Activated T-cell treated with anti-CD3 and anti-CD28 coated beads for 48 hours (primary cell): ENCODE results near the gene ARHGAP23.
"Not testable (repeated sequence)": the region's sequence is repeated elsewhere in the genome, so short reads cannot be mapped to it uniquely, and the experiment has no call there.

Experiments
- DNase-seq: peaks from one replicate; pipeline ENCODE4 v3.0.0-alpha.2; 2020; ENCODE audit warnings: low read depth

Gene ARHGAP23

DNA sequence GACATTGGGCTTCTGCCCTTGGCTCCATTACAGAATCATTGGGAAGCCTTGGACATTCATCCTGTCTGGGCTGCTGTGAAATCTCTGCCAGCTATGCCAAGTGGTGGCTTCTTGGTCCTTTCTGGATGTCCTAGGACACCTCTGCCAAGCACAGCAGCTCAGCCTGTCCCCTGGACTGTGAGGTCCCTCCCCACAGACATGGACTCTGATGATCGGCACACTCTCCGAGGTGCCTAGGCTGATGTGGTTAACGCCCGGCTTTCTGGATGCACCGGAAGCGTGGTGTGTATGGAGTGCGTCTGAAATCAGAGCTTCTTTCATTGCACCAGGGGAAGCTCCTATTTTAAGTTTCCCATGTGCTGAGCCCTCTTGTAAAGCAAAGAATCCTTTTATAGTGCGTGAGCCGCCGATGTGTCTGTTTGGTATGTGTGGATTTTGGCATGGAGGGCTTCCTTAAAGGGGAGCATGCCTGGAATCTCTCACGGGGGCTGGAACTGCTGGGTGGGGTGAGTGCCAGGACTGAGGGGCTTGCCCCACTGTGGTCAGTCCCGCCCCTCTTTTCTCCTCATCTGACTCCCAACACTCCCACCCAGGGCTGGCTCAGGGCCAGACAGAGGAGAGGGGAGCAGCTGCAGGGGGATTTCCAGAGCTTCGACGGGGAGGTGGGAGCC, 7.0 kb upstream of the ARHGAP23 start:
- DNase-seq: no peak

- DNase-seq: no peak
Measured at GRCh38 chr17:38421871-38422827, 6.1 kb upstream of the ARHGAP23 start.

DNA sequence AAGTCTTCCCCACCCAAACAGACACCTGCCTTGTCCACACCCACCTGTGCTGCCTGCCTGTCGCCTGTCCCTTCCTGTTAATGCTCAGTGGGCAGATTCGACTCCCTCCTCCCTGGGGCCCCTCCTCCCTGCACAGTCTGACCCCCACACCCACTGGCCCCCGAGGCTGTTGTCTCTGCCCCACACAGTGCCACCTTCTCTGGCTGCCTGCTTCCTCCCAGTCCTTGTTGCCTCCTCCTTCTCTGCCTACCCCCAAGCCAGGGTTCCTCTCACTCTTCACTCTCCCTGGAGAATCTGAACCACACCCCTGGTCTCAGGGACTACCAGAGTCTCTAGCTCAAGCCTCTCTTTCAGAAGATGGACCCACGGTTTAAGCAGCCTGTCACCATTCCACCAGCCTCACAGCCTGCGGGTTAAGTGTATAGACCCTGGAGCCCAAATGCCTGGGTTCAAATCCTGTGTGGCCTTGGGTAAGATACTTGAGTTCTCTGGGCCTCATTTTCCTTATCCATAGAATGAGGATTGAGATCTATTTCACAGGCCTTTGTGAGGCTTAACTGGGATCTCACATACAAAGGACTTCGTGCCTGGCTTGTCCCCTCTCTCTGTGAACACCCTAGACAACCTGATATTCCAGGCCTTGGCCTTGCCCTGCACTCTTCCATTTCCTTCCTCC, 3.8 kb upstream of the ARHGAP23 start:
- DNase-seq: no peak

DNA sequence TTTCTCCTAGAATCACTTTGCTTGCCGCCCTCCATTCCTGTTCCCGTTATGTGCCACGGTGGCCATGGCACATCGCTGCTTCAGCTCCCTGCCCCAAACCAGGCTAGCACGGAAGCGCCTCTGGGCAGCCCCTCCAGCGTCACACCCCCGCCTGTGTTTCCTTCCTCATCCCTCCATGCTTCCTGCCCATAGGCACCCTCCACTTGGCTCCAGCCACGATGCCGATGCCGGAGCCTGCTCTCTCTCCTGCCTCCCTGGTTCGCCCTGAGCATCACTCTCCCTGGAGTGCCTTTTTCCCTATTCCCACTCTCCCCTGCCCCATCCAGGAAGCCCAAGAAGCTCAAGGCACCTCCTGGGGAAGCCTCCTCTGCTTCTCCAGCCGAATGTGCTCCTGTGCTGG, 3.2 kb upstream of the ARHGAP23 start:
- no peak for DNase-seq

- no peak for DNase-seq
Measured at GRCh38 chr17:38425744-38426143, 2.5 kb upstream of the ARHGAP23 start.

- DNase-seq: no peak
Measured at GRCh38 chr17:38426441-38426840, 1.8 kb upstream of the ARHGAP23 start.

- DNase-seq: no peak
Measured at GRCh38 chr17:38427160-38427949, 909 bp upstream of the ARHGAP23 start.

DNA sequence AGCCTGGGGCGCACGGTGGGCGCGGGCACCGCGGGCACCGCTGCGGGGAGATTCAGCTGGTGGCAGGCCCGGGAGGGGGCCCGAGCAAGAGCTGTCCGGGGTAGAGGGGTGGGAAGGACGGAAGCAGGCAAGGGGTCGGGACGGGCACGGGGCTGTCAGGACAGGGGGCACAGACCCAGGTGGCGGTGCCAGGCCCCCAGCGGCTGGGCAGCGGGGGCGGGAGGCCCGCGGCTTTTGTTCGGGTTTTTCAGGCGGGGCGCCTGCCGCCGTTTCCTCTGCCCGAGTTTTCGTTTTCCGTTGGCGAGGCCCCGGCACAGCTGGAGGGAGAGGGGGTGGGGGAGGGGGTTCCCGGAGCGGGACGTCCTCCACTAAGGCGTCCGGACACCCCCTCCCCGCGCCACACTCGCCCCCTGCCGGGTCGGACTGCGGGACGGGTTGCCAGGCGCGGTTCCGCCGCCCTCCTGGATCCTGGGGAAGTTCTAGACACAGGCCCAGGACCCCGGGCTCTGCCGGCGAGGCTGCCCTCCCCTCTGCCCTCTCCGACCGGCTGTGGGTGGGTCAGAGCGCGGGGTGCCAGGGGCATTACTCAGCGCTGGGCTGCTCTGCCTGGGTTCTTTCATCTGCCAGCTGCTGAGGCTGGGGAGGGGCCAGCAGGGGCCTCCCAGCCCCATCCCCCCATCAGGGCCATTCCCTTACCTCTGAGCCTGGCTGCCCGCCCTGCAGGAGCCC, 543 bp downstream of the ARHGAP23 start:
- DNase-seq: no peak

GRCh38 chr17:38429476-38430100, 1.3 kb downstream of the ARHGAP23 start:
- no peak for DNase-seq

- DNase-seq: no peak
Measured at GRCh38 chr17:38430316-38430715, 2.1 kb downstream of the ARHGAP23 start.

- DNase-seq: no peak
Measured at GRCh38 chr17:38430822-38431221, 2.6 kb downstream of the ARHGAP23 start.

DNA sequence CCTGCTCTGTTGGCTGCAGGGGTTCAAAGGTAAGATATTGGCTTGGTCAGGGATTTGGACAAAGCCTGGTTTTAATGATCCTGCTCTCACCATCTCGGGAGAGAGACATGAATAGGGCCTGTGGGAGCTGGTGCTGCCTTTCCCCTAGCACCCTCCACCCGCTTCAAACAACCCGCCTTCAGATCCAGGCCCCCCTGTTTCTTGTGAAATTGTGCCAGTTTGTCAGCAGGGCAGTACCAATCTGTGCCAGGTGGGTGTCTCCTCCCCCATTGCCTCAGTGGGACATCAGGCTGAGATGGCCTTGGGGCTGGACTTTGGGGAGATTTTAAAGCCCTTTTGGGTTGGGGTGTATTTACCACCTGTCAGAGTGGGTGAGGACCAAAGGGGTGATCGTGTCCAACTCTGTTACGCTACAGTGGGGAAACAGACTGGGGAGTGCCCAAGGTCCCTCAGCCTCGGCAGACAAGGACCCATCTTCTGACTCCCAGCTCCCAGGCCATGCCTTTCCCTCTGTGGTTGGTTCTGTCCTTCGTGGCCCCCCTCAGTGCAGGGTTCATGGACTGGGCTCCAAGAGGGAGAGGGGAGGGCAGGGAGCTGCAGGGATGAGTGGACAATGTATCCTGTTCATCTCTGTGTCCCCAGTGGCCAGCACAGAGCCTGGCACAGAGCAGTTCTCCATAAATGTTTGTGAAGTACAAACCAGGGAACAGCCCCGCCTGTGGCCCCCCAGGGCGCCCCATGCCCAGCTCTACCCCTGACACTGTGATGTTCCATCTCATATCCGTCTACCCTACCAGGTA, 3.3 kb downstream of the ARHGAP23 start:
- no peak for DNase-seq

- no peak for DNase-seq
Measured at GRCh38 chr17:38434178-38434665, 6.0 kb downstream of the ARHGAP23 start.

DNA sequence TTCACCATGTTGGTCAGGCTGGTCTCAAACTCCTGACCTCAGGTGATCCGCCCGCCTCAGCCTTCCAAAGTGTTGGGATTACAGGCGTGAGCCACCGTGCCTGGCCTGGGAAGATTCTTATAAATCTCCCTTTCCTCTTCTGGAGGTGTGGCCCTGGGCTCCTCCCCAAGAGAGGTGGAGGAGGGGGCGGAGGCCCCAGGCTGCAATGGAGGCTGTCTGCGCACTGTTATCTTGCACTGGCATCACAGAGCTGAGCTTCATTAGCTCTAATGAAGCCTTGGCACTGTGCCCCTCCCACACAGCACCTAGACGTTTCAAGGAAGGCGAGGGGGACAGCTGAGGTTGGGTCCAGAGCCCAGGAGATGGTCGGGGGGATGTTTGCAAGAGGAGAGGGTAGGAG, 7.5 kb downstream of the ARHGAP23 start:
- DNase-seq: no peak

DNA sequence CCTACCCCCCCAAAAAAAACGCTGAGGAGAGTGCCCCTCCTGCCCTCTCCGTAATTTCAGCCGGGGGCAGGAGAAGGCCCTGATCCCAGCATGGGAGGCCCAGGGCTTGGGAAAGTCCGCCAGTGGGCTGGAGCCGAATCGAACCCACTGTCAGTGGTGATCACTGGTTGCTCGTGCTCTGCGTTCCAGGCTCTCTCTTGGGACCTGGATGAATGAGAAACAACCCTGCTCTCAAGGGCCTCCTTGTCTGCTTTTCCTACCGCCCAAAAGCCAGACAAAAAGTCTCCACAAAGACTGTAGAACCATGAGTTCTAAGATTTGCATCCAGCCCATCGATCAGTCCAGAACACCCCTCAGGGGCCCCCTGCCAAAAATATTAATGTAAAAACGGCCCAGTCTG, 8.1 kb downstream of the ARHGAP23 start:
- no peak for DNase-seq

DNA sequence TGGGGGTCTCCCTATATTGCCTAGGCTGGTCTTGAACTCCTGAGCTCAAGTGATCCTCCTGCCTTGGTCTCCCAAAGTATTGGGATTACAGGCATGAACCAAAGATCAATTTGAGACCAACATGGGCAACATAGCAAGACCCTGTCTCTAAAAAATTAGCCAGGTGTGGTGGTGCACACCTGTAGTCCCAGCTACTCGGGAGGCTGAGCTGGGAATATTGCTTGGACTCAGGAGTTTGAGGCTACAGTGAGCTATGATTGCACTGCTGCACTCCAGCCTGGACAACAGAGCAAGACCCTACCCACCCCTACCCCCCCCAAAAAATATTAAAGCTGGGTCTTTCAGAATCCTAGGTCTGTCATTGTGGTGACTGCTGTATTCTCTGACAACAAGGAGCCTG, 9.0 kb downstream of the ARHGAP23 start:
- DNase-seq: not testable (repeated sequence)

GRCh38 chr17:38439436-38439835, 11.2 kb downstream of the ARHGAP23 start:
- no peak for DNase-seq

- no peak for DNase-seq
Measured at GRCh38 chr17:38440614-38441397, 12.5 kb downstream of the ARHGAP23 start.
